HG03558 (cell line): ENCODE measurements around the gene TPSAB1.

ENCODE experiments used
- ATAC-seq: cut with Tn5 transposase; IDR thresholded peaks from one replicate; pipeline ENCODE4 v1.9.1; 2021; ENCODE audit warnings: moderate number of reproducible peaks; ENCODE audit not compliant: unreplicated experiment; ENCODE audit errors: extremely low read depth

TPSAB1 gene

GRCh38 chr16:1279945-1280589 is 39.6 kb downstream of the TPSAB1 start:
- ATAC-seq = no peak

- ATAC-seq = no peak
Measured at GRCh38 chr16:1280783-1281182, 40.3 kb downstream of the TPSAB1 start.

- ATAC-seq = no peak
Measured at GRCh38 chr16:1281517-1281916, 41.0 kb downstream of the TPSAB1 start.

GRCh38 chr16:1282324-1282973 is 41.9 kb downstream of the TPSAB1 start:
- no peak for ATAC-seq

- ATAC-seq = no peak
Measured at GRCh38 chr16:1283296-1283695, 42.8 kb downstream of the TPSAB1 start.

GRCh38 chr16:1283996-1284616 is 43.6 kb downstream of the TPSAB1 start:
- no peak for ATAC-seq

GRCh38 chr16:1285669-1286512 is 45.4 kb downstream of the TPSAB1 start:
- ATAC-seq = no peak

GRCh38 chr16:1286513-1287094 is 46.1 kb downstream of the TPSAB1 start:
- ATAC-seq = no peak

GRCh38 chr16:1287982-1288670 is 47.6 kb downstream of the TPSAB1 start:
- no peak for ATAC-seq

GRCh38 chr16:1288813-1289476 is 48.4 kb downstream of the TPSAB1 start:
- ATAC-seq = no peak

GRCh38 chr16:1289477-1289866 is 49.0 kb downstream of the TPSAB1 start:
- ATAC-seq = no peak

- no peak for ATAC-seq
Measured at GRCh38 chr16:1290063-1290501, 49.6 kb downstream of the TPSAB1 start.

- ATAC-seq = no peak
Measured at GRCh38 chr16:1290860-1291575, 50.5 kb downstream of the TPSAB1 start.

GRCh38 chr16:1291576-1291974 is 51.1 kb downstream of the TPSAB1 start:
- no peak for ATAC-seq
